HCT116 (cell line): ENCODE data around the gene MYBPH.

Experiments used
- ATF3 ChIP-seq: IDR thresholded peaks from 2 replicates; pipeline ENCODE4 v1.6.1; 2012
- CEBPB ChIP-seq: IDR thresholded peaks from 2 replicates; pipeline ENCODE4 v1.6.1; 2012; ENCODE audit warnings: low read depth
- CTCF ChIP-seq, 3 experiments: fragments of 200-600 bp in 1 of 3; sonication (generic) in 1 of 3; IDR thresholded peaks in 2 of 3; conservative IDR thresholded peaks in 1 of 3; 2 replicates each; pipeline ENCODE4 v1.5.1; 2012 to 2017; ENCODE audit warnings: low read depth in 2 of 3, low read length in 2 of 3, antibody characterized with exemption in 1 of 3, borderline replicate concordance in 1 of 3, control low read depth in 1 of 3, mild to moderate bottlenecking in 1 of 3, mixed read lengths in 1 of 3, mixed run types in 1 of 3, moderate library complexity in 1 of 3; ENCODE audit not compliant: insufficient read depth in 1 of 3
- EZH2 ChIP-seq: fragments of 200-600 bp; sonication (generic); IDR thresholded peaks from 2 replicates; pipeline ENCODE4 v1.6.1; 2017; ENCODE audit warnings: antibody characterized with exemption, mixed run types
- EZH2phosphoT487 ChIP-seq: fragments of 200-600 bp; IDR thresholded peaks from 2 replicates; pipeline ENCODE4 v1.6.1; 2018; ENCODE audit warnings: antibody characterized with exemption, borderline replicate concordance
- FOSL1 ChIP-seq: IDR thresholded peaks from 2 replicates; pipeline ENCODE4 v1.6.1; 2012; ENCODE audit warnings: low read depth
- POLR2A ChIP-seq: IDR thresholded peaks from 2 replicates; pipeline ENCODE4 v1.7.0; 2011; ENCODE audit warnings: borderline replicate concordance; ENCODE audit not compliant: insufficient read depth, insufficient read length; ENCODE audit errors: extremely low read depth
- RAD21 ChIP-seq: IDR thresholded peaks from 2 replicates; pipeline ENCODE4 v1.6.1; 2012; ENCODE audit warnings: low read depth, mild to moderate bottlenecking
- SIN3A ChIP-seq: IDR thresholded peaks from 2 replicates; pipeline ENCODE4 v1.6.1; 2012; ENCODE audit warnings: low read depth
- SRF ChIP-seq: IDR thresholded peaks from 2 replicates; pipeline ENCODE4 v1.6.1; 2012; ENCODE audit warnings: low read depth
- TCF7L2 ChIP-seq: IDR thresholded peaks from 2 replicates; pipeline ENCODE4 v1.7.0; 2011; ENCODE audit warnings: borderline replicate concordance, inconsistent platforms; ENCODE audit not compliant: insufficient read depth, insufficient read length; ENCODE audit errors: extremely low read depth
- ZBTB33 ChIP-seq: IDR thresholded peaks from 2 replicates; pipeline ENCODE4 v1.6.1; 2011; ENCODE audit warnings: mild to moderate bottlenecking, low read length, moderate library complexity; ENCODE audit not compliant: insufficient replicate concordance; ENCODE audit errors: extremely low read depth

- TF ChIP-seq CTCF (IDR thresholded peaks at IDR 0.05 in 2 of 3, conservative IDR thresholded peaks at IDR 0.05 in 1 of 3; ENCODE audit: borderline replicate concordance in 1 of 3, insufficient read depth in 1 of 3, low read depth in 2 of 3, low read length in 2 of 3) (no peak), TCF7L2 (no peak), EZH2phosphoT487 (no peak), POLR2A (no peak), CEBPB (no peak), EZH2 (no peak), SIN3A (no peak), RAD21 (no peak), ATF3 (no peak), FOSL1 (no peak), ZBTB33 (no peak), SRF (no peak)
Observed at GRCh38 chr1:203206129-203206687, 30.6 kb upstream of the MYBPH start.
